Psoas muscle (tissue), 8 donors: Measurements from ENCODE around the gene KCNMA1. TPM values are rescaled to one million over a fixed set of nuclear protein-coding genes. Genes with fewer than 3 reads are reported as not detected.

Source experiments
- ATAC-seq, 4 donors: fragments of 200-7000 bp; cut with Tn5 transposase; one replicate each; pipeline ENCODE4 v1.9.1; 2020; ENCODE audit warnings: moderate library complexity in 3 of 4, mild to moderate bottlenecking in 2 of 4
- DNase-seq, 2 donors: peaks; one replicate each; pipeline ENCODE4 v3.0.0-alpha.2; 2020
- H3K27ac ChIP-seq: fragments of 200-600 bp; one replicate; pipeline ENCODE4 v1.8.0; 2022
- H3K27me3 ChIP-seq, 3 donors: fragments of 200-600 bp in 1 of 3; one replicate each; pipeline versions ENCODE4 v1.6.1 to v1.8.0; 2013 to 2022; ENCODE audit warnings: low read length in 2 of 3, mild to moderate bottlenecking in 2 of 3, moderate library complexity in 1 of 3; ENCODE audit not compliant: insufficient read depth in 3 of 3
- H3K36me3 ChIP-seq, 2 donors: fragments of 200-600 bp in 1 of 2; one replicate each; pipeline versions ENCODE4 v1.6.1 to v1.8.0; 2013 to 2022; ENCODE audit warnings: low read depth in 1 of 2, mild to moderate bottlenecking in 1 of 2, moderate library complexity in 1 of 2; ENCODE audit not compliant: insufficient read depth in 1 of 2
- H3K4me1 ChIP-seq: fragments of 200-600 bp; one replicate; pipeline ENCODE4 v1.8.0; 2022
- H3K4me3 ChIP-seq: fragments of 200-600 bp; one replicate; pipeline ENCODE4 v1.8.0; 2022; ENCODE audit warnings: mild to moderate bottlenecking
- H3K9me3 ChIP-seq: fragments of 200-600 bp; one replicate; pipeline ENCODE4 v1.8.0; 2022
- CTCF ChIP-seq: fragments of 200-600 bp; IDR thresholded peaks from one replicate; pipeline ENCODE4 v1.8.0; 2022; ENCODE audit warnings: antibody characterized with exemption
- WGBS, 3 donors: extraction: QIAGEN DNeasy Blood & Tissue Kit; methylation state at CpG; one replicate each; pipeline versions ENCODE4 v1.1.6 to v1.1.7; 2013; 5-methylcytosine and 5-hydroxymethylcytosine counted together
- intact Hi-C, 2 donors: fragments of 100-400 bp; cut with DNase I; formaldehyde crosslinking; loops; one replicate each; pipeline versions ENCODE4 v1.11.0 to v1.14.2; 2022
- polyA plus RNA-seq, 3 donors: library from polyadenylated mRNA; stranded (reverse); fragments of 200-250 nt; gene quantifications; one replicate each; pipeline ENCODE4 v1.2.3, GENCODE V29; 2013
- total RNA-seq, 4 donors: library from RNA; stranded (reverse); fragmentation: NEBNext Ultra II Directional in 2 of 4; extraction: Animal tissue kit (Norgen Biotek cat#: 25700) in 2 of 4; gene quantifications; one replicate each; pipeline versions ENCODE4 v1.2.1 to v1.2.4, GENCODE V29; 2021 to 2023
- donor health status: healthy with polysubstance abuse.
- donor health status: DM: no; HTN: no; CAD: no; lungs with moderate emphysema.
- donor health status: Bipolar disorder and iron deficiency.
- donor health status: healthy.
- donor health status: DM: yes; HTN: yes; CAD: no.
- donor health status: DM: no; HTN: no; CAD: no.
- donor health status: DM: no; HTN: no; CAD: no.
- donor health status: DM: yes; HTN: yes; CAD: no.

Gene KCNMA1
- total and polyA plus RNA-seq, 7 donors = 7.9 to 53.0 (median 41.9) TPM

- H3K9me3 ChIP-seq = no peaks in the 10 kb centered on the region
- no peaks in the 10 kb centered on the region for H3K4me1 ChIP-seq
- intact Hi-C loops = no loop called here
- 61 to 64% (median 62%) methylated on average over 7 of the region's 7 CpGs for WGBS, 3 donors
- ATAC-seq (no peak), DNase-seq (no peak)
- TF ChIP-seq CTCF = no peak
- H3K27me3 ChIP-seq = no peaks in the 10 kb centered on the region
- H3K36me3 ChIP-seq = no peaks in the 10 kb centered on the region
- no peak overlapping the region for H3K27ac ChIP-seq
- no peak overlapping the region for H3K4me3 ChIP-seq
Observed at GRCh38 chr10:77082601-77083252, 554.9 kb downstream of the KCNMA1 start.

- DNase-seq (no peak), ATAC-seq (no peak)
- Histone ChIP-seq H3K36me3 (no peaks in the 10 kb centered on the region), H3K4me1 (no peaks in the 10 kb centered on the region), H3K27ac (no peak overlapping the region), H3K4me3 (no peak overlapping the region), H3K27me3 (no peaks in the 10 kb centered on the region), H3K9me3 (no peaks in the 10 kb centered on the region)
- intact Hi-C loops = no loop called here
- TF ChIP-seq CTCF = no peak
- WGBS, 3 donors = 77 to 87% (median 81%) methylated on average over 7 of the region's 7 CpGs
Observed at GRCh38 chr10:77081481-77081891, 556.1 kb downstream of the KCNMA1 start.

GRCh38 chr10:77080361-77081027 is 557.1 kb downstream of the KCNMA1 start:
- WGBS, 3 donors = 77 to 89% (median 85%) methylated on average over 6 of the region's 6 CpGs
- Histone ChIP-seq H3K27ac (no peak overlapping the region), H3K4me3 (no peak overlapping the region), H3K27me3 (no peaks in the 10 kb centered on the region), H3K36me3 (no peaks in the 10 kb centered on the region), H3K4me1 (no peaks in the 10 kb centered on the region), H3K9me3 (no peaks in the 10 kb centered on the region)
- ATAC-seq = no peak
- intact Hi-C loops = no loop called here
- TF ChIP-seq CTCF = no peak
- DNase-seq = no peak

- intact Hi-C loops = no loop called here
- no peak for DNase-seq
- Histone ChIP-seq H3K27ac (no peak overlapping the region), H3K36me3 (no peaks in the 10 kb centered on the region), H3K27me3 (no peaks in the 10 kb centered on the region), H3K4me1 (no peaks in the 10 kb centered on the region), H3K9me3 (no peaks in the 10 kb centered on the region), H3K4me3 (no peak overlapping the region)
- TF ChIP-seq CTCF = no peak
- 60 to 84% (median 63%) methylated on average over 3 of the region's 3 CpGs for WGBS, 3 donors
- no peak for ATAC-seq
Observed at GRCh38 chr10:77079592-77080300, 557.9 kb downstream of the KCNMA1 start.
